Measurements from ENCODE around the gene YAE1.

YAE1 gene

DNA sequence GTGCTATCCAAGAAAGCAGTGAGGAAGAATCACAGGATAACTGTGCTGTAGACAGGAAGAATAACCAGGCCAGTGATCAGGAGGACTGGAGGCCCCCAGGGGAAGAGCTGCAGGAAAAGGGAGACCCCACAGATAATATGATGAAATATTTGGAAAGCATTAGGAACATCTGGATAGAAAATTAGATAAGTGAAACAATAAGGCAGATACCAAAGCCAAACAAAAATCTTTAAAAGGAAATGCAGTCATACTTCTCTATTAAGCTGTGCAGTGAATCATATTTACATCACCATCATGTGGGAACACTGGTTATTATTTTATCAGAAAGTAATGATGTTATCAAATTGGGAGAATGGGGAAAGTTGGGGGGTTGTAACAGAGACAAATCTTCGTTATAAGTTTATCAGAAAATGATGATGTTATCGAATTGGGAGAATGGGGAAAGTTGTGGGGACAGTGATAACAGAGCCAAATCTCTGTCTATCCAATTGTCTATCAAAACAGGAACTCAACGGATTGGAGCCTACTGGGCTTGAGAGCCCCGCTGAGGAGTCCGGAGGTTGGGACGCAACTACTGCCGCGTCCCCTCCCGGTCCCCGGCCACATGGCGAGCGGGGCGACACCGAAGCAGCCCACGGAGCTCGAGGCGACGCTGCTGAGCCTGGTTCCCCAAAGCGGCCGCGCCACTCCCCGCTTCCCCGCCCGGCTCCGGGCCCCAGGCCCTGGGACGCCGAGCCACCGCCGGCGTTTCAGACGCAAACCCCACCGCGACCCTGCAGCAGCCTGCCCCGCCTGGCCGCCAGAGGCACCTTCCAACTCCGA, 43.1 kb downstream of the YAE1 start:
- DNase-seq: peak; percentile 49

DNA sequence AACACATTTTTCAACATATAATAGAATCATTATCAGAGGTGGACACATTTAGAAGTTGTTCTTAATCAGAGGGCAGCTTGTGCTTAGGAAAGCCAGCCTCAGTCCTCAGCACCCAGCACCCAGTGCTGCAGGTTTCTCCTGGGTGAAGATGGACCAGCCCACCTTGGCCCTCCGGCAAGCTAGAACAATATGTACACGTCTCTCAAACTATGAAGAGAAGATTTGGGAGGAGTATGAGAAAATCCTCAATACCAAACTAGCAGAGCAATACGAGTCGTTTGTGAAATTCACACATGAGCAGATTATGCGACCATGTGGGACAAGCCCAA, 43.7 kb downstream of the YAE1 start:
- no peak for DNase-seq

DNA sequence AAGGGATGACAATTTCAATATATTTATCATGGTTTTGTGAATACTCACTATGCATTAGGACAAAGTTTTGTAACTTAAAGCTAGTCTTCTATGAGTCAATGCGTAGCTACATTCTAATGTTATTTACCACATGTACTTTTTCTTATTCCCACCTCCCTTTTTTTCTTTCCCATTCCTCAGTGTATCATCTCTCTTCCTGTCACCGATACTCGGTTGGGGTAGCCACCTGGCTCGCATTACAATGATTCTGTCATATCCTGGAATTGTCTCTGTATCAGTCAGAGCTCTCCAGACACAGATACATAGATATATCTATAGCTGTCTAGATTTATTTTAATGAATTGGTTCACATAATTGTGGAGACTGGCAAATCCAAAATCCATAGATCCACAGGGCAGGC, 47.4 kb downstream of the YAE1 start:
- DNase-seq: no peak

DNA sequence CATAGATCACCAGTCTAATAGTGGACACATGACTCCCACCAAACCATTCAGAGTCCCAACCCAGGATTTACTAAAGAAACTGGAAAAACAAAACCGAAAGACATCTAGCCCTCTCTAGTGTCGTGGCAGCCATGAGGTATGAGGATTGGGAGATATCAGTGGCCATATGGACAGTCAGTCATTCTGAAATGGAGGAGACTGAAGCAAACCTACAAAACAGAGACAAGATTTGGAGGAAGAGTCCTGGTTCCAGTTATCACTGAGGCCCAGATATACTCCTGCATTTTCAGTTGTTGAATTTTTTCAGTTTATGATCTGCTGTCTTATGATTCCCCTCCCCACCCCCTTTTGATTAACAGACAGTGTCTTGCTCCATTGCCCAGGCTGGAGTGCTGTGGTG, 48.1 kb downstream of the YAE1 start:
- no peak for DNase-seq

DNA sequence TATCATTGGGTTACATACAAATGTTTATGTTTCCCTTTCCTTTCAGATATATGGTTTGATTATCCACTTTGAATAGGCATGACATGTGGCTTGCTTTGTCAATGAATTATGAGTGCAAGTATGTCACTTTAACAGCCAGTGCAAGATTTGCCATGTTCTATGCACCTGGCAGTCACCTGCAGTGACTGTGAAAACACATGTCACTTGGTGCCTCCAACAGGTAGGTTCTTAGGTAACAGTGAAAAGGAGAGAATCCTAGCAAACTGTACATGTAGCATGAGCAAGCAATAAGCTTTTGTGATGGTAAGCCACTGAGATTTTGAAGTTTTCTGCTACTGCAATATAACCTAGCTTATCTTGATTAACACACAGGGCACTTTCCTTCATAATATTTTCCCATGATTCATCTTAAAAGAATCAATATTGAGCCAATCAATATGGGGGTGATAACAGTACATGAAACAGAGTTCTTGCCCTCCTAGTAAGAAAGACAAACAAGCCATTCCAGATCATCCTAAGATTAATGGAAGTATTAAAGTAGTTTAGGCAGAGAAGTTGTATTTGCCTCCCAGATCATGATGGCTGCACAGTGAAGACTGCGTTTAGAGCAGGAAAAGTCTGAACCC, 49.3 kb downstream of the YAE1 start:
- DNase-seq: no peak

DNA sequence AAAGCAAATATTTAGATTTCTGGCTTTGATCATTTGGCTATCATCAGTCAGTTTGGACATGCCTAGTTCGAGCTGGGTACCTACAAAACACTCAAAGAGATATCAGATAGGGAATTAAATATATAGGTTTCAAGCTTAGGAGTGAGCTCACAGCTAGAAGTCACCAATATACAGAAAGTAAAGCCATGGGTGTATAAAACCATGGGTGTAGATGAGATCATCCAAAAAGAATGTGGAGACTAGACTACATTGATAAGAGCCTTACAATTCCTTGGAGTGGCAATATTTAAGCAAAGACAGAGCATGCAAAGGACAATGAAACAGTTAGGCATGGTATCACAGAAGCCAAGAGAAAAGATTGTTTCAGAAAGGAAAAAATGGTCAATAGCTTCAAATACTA, 49.9 kb downstream of the YAE1 start:
- DNase-seq: no peak

DNA sequence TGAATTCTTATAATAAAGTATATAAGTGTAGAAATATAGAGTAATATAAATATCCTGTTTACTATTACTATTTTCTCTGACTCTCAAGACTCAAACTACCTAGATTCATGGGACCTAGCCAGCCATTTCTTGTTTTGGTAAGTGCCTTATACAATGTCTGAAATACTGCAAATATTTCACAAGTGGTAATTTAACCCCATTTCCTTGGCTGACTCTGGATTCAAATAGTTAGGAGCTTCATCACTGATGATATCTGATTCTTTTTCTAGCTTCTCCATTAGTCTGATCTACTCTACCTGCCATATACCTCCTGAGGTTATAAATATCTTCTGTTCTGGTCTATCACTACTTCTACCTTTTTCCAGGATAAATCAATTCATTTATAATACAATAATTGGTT, 50.8 kb downstream of the YAE1 start:
- DNase-seq: no peak

DNA sequence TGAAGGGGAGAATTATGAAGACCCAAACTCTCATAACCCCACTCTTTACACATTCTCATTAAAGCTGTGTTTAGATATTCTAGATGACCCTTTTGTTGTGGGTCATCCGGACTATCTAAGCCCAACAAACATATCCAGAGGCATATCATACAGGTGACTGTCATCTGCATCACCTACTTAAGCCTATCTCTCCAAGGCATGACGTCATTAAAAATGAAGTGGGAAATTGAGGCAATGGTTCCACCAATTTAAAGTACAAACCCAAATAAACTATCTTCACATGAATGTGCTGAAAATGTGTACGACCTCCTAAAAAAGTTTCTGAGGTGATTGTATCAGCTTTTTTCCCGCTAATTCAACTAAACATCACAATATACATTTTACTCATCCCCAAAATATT, 52.7 kb downstream of the YAE1 start:
- no peak for DNase-seq

DNA sequence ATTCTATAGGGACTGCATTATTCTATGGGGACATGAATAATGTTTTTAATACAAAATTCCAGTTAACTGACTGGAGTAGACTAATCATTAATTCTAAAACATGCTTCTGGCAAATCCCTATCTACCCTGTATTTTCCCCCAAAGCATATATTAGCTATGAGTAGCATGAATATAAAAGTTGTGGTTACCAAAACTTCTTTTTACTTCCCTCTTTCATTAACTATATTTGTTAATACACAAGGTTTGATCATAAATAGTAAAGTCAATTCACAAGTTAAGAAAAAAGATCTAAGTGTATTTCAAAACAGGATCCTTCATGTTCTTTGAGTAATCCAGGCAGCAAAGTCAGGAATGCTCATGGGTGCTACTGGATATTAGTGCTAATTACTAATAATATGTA, 54.3 kb downstream of the YAE1 start:
- DNase-seq: no peak

DNA sequence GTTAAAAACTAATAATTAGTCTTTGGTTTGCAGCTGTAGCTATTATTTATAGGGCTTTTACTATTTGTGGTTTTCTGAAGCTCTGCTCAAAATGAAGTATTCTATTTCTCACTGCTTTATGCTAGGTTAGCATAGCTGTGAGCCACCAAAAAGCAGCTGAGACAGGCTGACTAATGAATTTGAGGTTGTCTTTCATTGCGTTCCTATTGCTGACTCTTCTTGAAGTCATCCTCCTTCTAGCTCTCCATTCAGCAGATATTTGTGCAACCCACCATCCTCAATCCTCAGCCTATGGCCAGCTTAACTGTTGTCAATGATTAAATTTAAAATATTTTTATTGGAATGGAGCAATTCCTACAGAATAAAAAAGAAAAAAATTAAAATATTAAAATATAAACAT, 55.1 kb downstream of the YAE1 start:
- DNase-seq: no peak

DNA sequence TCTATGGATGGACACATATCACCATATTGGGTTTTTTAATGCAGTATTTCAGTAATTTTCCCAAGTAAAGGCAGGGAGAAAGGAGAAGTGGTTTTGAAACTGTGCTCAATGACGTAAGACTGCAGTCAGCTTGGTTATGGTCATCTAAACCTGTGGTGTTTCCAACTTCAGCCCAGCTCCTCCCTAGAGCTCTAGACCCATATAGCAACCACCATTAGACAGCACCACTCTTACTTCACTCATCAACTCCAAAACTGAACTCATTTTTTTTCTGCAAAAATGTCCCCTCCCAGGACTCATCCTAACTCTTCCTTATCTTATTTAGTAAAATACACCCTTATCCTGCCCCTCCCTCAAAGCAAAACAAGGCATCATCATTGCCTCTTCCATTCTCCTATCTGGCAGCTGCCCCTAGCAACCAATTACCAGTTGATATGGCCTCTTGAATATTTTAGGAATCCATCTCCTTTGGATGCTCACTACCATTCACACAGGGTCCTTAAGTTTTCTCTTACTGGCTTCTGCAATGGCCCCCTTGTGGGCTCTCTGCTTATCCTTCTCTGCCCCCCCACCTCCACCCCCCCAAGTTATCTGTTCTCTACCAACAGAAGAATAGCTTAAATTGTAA, 55.7 kb downstream of the YAE1 start:
- DNase-seq: no peak

Data from left hindlimb (tissue), 1 donor.